HG02759 (cell line): Measurements from ENCODE around the gene E2F3.
"Not testable (repeated sequence)": the region's sequence is repeated elsewhere in the genome, so short reads cannot be mapped to it uniquely, and the experiment has no call there.

ENCODE experiments used
- ATAC-seq: cut with Tn5 transposase; IDR thresholded peaks from one replicate; pipeline ENCODE4 v1.9.1; 2021; ENCODE audit warnings: mild to moderate bottlenecking, moderate library complexity; ENCODE audit not compliant: unreplicated experiment

E2F3 gene

DNA sequence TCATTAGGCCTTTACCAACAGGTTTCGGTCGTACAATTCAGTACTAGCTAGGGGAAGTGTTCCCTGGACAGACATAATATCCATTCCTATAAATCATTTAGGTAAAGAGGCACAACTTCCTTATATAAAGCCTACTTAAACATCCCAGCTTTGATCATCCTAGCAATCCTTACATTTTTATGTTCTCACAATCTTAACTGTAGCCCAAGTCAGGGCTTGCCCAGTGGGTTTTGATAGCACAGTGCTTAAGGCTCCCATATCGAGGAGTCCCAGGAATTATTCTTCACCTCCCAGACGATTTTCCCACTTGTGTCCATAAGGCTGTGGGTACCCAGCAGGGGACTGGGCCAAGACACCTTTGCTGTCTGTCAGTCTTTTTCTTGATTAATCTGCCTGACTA lies 63.2 kb downstream of the E2F3 start:
- ATAC-seq, result no peak

DNA sequence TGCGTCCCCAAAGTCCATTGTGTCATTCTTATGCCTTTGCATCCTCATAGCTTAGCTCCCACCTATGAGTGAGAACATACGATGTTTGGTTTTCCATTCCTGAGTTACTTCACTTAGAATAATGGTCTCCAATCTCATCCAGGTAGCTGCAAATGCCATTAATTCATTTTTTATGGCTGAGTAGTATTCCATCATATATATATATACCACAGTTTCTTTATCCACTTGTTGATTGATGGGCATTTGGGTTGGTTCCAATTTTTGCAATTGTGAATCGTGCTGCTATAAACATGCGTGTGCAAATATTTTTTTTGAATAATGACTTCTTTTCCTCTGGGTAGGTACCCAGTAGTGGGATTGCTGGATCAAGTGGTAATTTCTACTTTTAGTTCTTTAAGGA lies 63.9 kb downstream of the E2F3 start:
- ATAC-seq, result not testable (repeated sequence)

DNA sequence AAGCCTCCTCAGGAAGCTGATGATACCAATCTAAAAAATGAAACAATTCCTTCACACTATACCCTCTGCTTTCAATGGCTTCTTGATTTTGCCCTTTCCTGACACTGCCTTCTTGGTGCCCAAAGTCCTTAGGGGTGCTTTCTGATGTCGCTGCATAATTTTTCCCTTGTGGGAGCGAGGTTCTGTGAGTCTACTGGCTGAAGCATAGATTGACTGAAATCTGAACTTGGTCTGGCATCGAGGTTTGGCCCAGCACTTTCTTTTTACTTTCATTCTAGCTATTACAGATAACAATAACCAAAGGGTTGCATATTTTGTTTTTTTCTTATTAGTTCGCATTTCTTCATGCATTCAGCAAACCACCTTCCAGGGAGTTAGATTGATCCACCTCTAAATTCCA lies 65.8 kb downstream of the E2F3 start:
- ATAC-seq, result peak; percentile 69

DNA sequence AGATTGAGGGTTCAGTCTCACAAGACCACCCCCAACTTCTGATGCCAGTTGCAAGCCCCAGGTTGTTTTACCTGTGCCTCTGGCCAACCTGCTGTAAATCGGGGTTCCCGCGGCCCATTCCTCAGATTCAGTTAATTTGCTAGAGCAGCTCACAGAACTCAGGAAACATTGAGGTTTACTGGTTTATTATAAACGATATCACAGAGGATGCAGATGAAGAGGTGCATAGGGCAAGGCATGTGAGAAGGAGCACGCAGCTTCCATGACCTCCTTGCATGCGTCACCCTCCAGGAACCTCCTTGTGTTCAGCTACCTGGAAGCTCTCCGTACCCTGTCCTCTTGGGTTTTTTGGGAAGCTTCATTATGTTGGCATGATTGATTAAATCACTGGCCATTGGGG lies 66.5 kb downstream of the E2F3 start:
- ATAC-seq, result no peak

GRCh38 chr6:20472748-20473147 lies 71.1 kb downstream of the E2F3 start:
- no peak for ATAC-seq

DNA sequence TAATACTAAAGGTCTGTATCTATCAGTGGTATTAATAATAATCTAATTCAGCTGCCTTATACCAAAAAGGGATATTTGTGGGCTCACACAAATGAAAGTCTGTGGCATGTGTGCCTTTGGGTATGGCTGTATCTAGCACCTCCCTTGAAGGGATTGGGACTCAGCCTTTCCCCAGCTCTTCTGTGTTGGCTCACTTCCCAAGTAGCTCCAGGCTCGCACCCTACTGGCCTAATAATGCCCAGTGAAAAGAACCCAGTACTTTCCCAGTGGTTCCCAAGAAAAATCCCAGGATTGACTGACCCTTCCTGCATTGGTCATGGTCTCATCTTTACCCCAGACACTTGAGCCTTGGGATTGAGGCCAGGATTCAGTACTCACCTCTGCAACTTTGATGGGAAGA lies 71.8 kb downstream of the E2F3 start:
- no peak for ATAC-seq

GRCh38 chr6:20474874-20475542 lies 73.3 kb downstream of the E2F3 start:
- no peak for ATAC-seq

DNA sequence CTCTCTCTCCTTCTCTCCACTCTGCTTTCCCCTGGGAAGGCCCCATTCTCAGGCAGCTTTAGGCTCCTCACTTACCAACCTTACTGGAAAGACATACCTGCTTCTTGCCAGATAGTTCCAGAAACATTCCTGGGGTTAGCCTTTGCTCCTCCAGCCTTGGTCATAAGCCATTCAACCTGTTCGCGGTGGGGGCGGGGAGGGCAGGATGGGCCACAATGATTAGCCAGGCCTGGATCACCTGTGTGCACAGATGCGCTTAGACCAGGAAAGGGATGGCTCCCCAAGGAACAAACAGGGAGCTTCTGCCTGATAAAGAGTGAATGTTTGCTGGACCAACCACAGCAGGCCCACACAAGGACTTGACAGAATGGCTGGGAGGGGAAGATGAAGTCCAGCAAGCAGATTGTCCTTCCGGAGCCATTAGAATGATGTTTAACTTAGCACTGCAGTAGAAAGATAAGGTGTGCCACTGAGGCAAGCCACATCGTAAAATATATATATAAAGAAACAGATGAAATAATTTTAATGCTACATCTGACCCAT lies 74.9 kb downstream of the E2F3 start:
- no peak for ATAC-seq

DNA sequence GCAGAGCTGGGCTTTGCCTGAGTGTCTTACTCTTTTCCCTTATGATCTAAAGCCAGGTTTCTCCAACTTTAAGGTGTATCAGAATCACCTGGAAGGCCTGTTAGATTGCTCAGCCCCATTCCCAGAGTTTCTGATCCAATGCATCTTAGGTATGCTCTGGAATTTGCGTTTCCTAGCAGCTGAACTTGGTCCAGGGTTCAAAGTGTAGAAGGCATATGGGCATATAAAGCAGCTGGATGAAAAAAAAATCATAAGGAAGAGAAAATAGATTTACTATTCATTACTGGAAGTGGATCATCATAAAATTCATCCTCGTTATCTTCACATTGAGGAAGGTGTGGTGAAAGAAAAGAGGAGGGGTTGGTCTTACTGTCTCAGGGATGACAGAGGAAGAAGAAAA lies 75.8 kb downstream of the E2F3 start:
- ATAC-seq, result no peak

DNA sequence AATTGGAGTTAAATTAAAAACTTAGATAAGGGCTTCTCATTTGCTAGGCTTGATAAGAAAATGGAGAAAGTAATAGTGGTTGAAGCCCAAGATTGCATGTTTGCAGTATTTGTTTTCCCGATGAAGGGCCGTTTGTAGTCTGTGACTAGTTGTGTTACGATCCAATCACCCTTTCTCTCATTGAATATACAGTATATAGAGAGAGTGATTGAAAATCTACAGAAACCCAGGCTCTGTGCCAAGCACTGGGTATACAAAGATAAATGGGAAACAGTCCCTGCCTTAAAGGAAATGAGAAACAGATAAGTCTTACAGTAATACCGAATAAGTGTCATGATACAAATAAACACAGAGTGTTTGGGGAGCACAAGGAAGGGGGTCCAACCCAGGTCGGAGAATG lies 77.4 kb downstream of the E2F3 start:
- no peak for ATAC-seq

- no peak for ATAC-seq
Measured at GRCh38 chr6:20479526-20479925, 77.8 kb downstream of the E2F3 start.

- no peak for ATAC-seq
Measured at GRCh38 chr6:20481281-20481680, 79.6 kb downstream of the E2F3 start.

GRCh38 chr6:20483887-20484497 lies 82.3 kb downstream of the E2F3 start:
- ATAC-seq, result no peak

DNA sequence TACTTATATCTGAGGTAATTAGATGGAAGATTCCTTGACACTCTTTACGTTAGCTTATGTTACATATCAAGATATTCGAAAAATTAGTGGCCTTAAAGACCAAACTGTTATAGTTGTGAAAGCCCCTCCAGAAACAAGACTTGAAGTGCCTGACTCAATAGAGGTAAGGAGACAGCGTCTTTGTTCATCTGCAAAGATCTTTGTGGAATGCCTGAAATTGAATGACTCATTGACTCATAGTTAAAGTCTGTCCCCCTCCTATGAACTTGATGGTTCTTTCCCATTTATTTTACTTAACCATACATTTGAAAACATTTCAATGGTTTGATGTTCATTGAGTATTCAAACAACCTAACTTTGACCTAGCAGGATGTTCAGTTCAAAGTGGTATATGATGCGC lies 85.0 kb downstream of the E2F3 start:
- no peak for ATAC-seq

DNA sequence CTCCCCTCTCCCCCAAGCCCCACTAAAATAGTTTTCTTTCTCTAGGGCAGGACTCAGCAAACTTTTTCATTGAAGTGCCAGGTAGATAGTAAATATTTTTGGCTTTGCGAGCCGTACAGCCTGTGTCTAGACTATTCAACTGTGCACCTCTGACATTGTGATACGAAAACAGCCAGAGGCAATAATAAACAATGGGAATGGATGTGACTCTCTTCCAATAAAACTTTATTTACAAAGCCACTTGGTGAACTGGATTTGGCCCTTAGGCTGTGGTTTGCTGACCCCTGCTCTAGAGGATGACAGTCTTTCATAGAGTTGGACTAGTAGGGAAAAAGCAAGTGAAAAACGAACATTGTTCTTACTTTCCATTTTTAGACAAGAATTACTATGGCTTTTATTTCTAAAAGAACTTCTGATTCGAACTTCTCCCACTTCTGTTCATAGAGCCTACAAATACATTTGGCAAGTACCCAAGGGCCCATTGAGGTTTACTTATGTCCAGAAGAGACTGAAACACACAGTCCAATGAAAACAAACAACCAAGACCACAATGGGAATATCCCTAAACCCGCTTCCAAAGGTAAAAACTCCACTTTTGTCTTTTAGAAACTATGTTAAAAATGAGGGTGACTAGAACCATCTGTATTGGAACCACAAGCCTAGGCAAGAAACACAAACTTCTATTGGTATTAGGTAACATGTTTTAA lies 86.1 kb downstream of the E2F3 start:
- no peak for ATAC-seq

GRCh38 chr6:20490591-20490990 lies 88.9 kb downstream of the E2F3 start:
- no peak for ATAC-seq

DNA sequence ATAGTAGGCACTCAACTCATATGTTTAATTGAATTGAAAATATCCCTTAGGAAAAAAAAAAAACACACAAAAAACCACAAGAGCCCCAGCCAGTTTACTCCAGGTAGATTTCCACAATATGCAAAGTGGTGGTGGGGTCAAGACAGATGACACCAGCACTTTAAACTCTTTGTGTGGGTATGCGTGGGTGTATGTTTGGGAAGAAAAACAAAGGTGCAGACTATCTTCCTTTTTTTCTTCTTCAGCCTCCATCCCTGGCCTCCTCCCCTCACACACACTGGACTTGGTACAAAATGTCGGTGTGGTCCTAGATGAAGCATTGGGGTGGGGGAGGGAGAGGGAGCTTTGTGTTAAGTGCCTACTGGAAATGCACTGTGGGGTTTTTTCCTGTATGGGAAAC lies 90.4 kb downstream of the E2F3 start:
- no peak for ATAC-seq

GRCh38 chr6:20497216-20498040 lies 95.7 kb downstream of the E2F3 start:
- ATAC-seq, result no peak

GRCh38 chr6:20498041-20498385 lies 96.3 kb downstream of the E2F3 start:
- ATAC-seq, result no peak

DNA sequence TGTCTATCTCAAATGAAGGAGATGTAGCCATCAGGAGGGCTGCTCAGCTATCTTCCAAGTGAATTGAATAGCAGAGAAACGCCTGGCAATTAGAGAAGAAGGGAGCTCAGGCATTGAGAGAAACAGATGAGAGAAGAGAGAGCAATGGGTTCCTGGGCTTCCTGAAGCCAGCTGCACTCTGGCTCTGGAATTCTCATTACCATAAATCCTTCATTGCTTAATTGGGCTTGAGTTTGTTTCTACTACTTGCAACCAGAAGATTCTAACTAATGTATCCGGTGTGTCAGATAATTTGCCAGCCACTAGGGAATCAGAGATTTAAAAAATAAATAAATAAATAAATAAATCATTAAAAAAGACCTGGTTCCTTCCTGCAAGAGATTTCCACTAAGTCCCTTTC lies 107.5 kb downstream of the E2F3 start:
- ATAC-seq, result no peak

GRCh38 chr6:20511852-20512251 lies 110.2 kb downstream of the E2F3 start:
- no peak for ATAC-seq
